Neural cell (in vitro differentiated cells): ENCODE measurements around the gene MPPED2. TPM values are rescaled to one million over a fixed set of nuclear protein-coding genes. Genes with fewer than 3 reads are reported as not detected.

ENCODE experiments used
- H2AFZ ChIP-seq: fragments of 200-600, 300-800 bp; sonication (generic), shearing (Covaris generic); 2 replicates; pipeline ENCODE4 v1.6.0; 2014; ENCODE audit warnings: low read depth, mild to moderate bottlenecking, antibody characterized with exemption, low read length, moderate library complexity
- H3F3A ChIP-seq: fragments of 200-600 bp; shearing (Covaris generic); 2 replicates; pipeline ENCODE4 v1.6.1; 2016; ENCODE audit warnings: mild to moderate bottlenecking, moderate library complexity, mixed read lengths, antibody characterized with exemption, low read length; ENCODE audit not compliant: insufficient read depth, poor library complexity, severe bottlenecking
- H3K27ac ChIP-seq: fragments of 200-600, 300-800 bp; sonication (generic), shearing (Covaris generic); 2 replicates; pipeline ENCODE4 v1.5.1; 2014; ENCODE audit warnings: mild to moderate bottlenecking, low read length, moderate library complexity
- H3K27me3 ChIP-seq: fragments of 300-800, 200-600 bp; sonication (generic), shearing (Covaris generic); 2 replicates; pipeline ENCODE4 v1.6.0; 2014; ENCODE audit warnings: mild to moderate bottlenecking, low read depth, low read length, moderate library complexity; ENCODE audit not compliant: insufficient read depth
- H3K36me3 ChIP-seq: fragments of 300-800, 200-600 bp; sonication (generic), shearing (Covaris generic); 2 replicates; pipeline ENCODE4 v1.5.1; 2014; ENCODE audit warnings: mild to moderate bottlenecking, antibody characterized with exemption, low read length, moderate library complexity; ENCODE audit not compliant: insufficient read depth
- H3K4me2 ChIP-seq: fragments of 300-800, 200-600 bp; sonication (generic), shearing (Covaris generic); 2 replicates; pipeline ENCODE4 v1.6.0; 2014; ENCODE audit warnings: mild to moderate bottlenecking, low read length
- H3K4me3 ChIP-seq: fragments of 300-800, 200-600 bp; sonication (generic), shearing (Covaris generic); 2 replicates; pipeline ENCODE4 v1.5.1; 2014; ENCODE audit warnings: mild to moderate bottlenecking, low read length, moderate library complexity
- H3K79me2 ChIP-seq: fragments of 200-600 bp; shearing (Covaris generic); replicated peaks from 2 replicates; pipeline ENCODE4 v1.6.0; 2014; ENCODE audit warnings: mild to moderate bottlenecking, low read length, moderate library complexity; ENCODE audit not compliant: insufficient read depth
- H3K9ac ChIP-seq: fragments of 300-800, 200-600 bp; sonication (generic), shearing (Covaris generic); 2 replicates; pipeline ENCODE4 v1.6.1; 2016; ENCODE audit warnings: mild to moderate bottlenecking, low read length, mixed read lengths
- H3K9me2 ChIP-seq: fragments of 200-600 bp; shearing (Covaris generic); 2 replicates; pipeline ENCODE4 v1.6.1; 2016; ENCODE audit warnings: mild to moderate bottlenecking, low read length, mixed read lengths; ENCODE audit not compliant: insufficient read depth
- H3K9me3 ChIP-seq: fragments of 200-600, 300-800 bp; sonication (generic), shearing (Covaris generic); 2 replicates; pipeline ENCODE4 v1.6.1; 2016; ENCODE audit warnings: mild to moderate bottlenecking, mixed run types, low read length, moderate library complexity, mixed read lengths
- H4K20me1 ChIP-seq: fragments of 200-600 bp; shearing (Covaris generic); 2 replicates; pipeline ENCODE4 v1.6.1; 2016; ENCODE audit warnings: mild to moderate bottlenecking, mixed run types; ENCODE audit not compliant: insufficient read depth
- CTCF ChIP-seq: fragments of 450-650 bp; IDR thresholded peaks from 2 replicates; pipeline ENCODE4 v1.5.1; 2014; ENCODE audit warnings: antibody characterized with exemption, mild to moderate bottlenecking, moderate library complexity; ENCODE audit not compliant: poor library complexity, severe bottlenecking
- EP300 ChIP-seq: fragments of 450-650 bp; conservative IDR thresholded peaks from 2 replicates; pipeline ENCODE4 v1.6.1; 2014; ENCODE audit warnings: antibody characterized with exemption, mild to moderate bottlenecking, moderate library complexity; ENCODE audit not compliant: poor library complexity, severe bottlenecking
- EZH2 ChIP-seq: fragments of 200-600, 300-800 bp; shearing (Covaris generic), sonication (generic); IDR thresholded peaks from 2 replicates; pipeline ENCODE4 v1.6.1; 2014; ENCODE audit warnings: antibody characterized with exemption, low read length, borderline replicate concordance, mild to moderate bottlenecking; ENCODE audit not compliant: insufficient read depth, poor library complexity, severe bottlenecking
- MXI1 ChIP-seq: fragments of 450-650 bp; conservative IDR thresholded peaks from 2 replicates; pipeline ENCODE4 v1.6.1; 2014; ENCODE audit warnings: antibody characterized with exemption, mild to moderate bottlenecking; ENCODE audit not compliant: poor library complexity, severe bottlenecking
- POLR2AphosphoS5 ChIP-seq: IDR thresholded peaks from 2 replicates; pipeline ENCODE4 v1.6.1; 2012
- RAD21 ChIP-seq: fragments of 450-650 bp; conservative IDR thresholded peaks from 2 replicates; pipeline ENCODE4 v1.6.1; 2014; ENCODE audit warnings: antibody characterized with exemption, mild to moderate bottlenecking, moderate library complexity
- REST ChIP-seq: IDR thresholded peaks from 2 replicates; pipeline ENCODE4 v1.6.1; 2012; ENCODE audit warnings: borderline replicate concordance
- SMC3 ChIP-seq: fragments of 450-650 bp; conservative IDR thresholded peaks from 2 replicates; pipeline ENCODE4 v1.6.1; 2014; ENCODE audit warnings: antibody characterized with exemption, mild to moderate bottlenecking, moderate library complexity; ENCODE audit not compliant: poor library complexity
- TAF1 ChIP-seq: IDR thresholded peaks from 2 replicates; pipeline ENCODE4 v1.6.1; 2012; ENCODE audit warnings: low read depth
- polyA plus RNA-seq: library from polyadenylated mRNA; depleted of rRNA; stranded (reverse); fragments of >200 nt; gene quantifications from 2 replicates; pipeline ENCODE4 v1.2.3, GENCODE V29; 2014

Gene MPPED2
- polyA plus RNA-seq, 1 donor from 2014 or later: 99.7 TPM

- Histone ChIP-seq H2AFZ (no peak overlapping the region), H3F3A (peaks cover 6% of the 10 kb centered on the region), H3K27ac (peak overlapping the region; percentile 35), H3K27me3 (no peaks in the 10 kb centered on the region), H3K9ac (peak overlapping the region; percentile 98), H4K20me1 (no peaks in the 10 kb centered on the region), H3K36me3 (peaks cover 16% of the 10 kb centered on the region), H3K4me2 (peak overlapping the region; percentile 85), H3K79me2 (peaks cover 85% of the 10 kb centered on the region), H3K9me2 (no peaks in the 10 kb centered on the region), H3K9me3 (peaks cover 4% of the 10 kb centered on the region), H3K4me3 (peak overlapping the region; percentile 89)
- TF ChIP-seq RAD21: no peak
- TF ChIP-seq REST: no peak
- TF ChIP-seq CTCF: no peak
- TF ChIP-seq TAF1: no peak
- no peak for TF ChIP-seq EZH2
- no peak for TF ChIP-seq POLR2AphosphoS5
- no peak for TF ChIP-seq MXI1
- TF ChIP-seq SMC3: no peak
- TF ChIP-seq EP300: no peak
These were observed 3.4 kb downstream of the MPPED2 start for GRCh38 chr11:30582726-30583125.

- Histone ChIP-seq H3K79me2 (peaks cover 84% of the 10 kb centered on the region), H3K9ac (peak overlapping the region; percentile 7), H3K27ac (peak overlapping the region; percentile 35), H3K4me2 (peak overlapping the region; percentile 85), H3K9me3 (peaks cover 4% of the 10 kb centered on the region), H3K27me3 (no peaks in the 10 kb centered on the region), H3K9me2 (no peaks in the 10 kb centered on the region), H3F3A (peaks cover 6% of the 10 kb centered on the region), H2AFZ (no peak overlapping the region), H3K4me3 (peak overlapping the region; percentile 89), H3K36me3 (peaks cover 23% of the 10 kb centered on the region), H4K20me1 (no peaks in the 10 kb centered on the region)
- TF ChIP-seq EZH2: no peak
- no peak for TF ChIP-seq REST
- TF ChIP-seq RAD21: no peak
- TF ChIP-seq POLR2AphosphoS5: no peak
- no peak for TF ChIP-seq SMC3
- no peak for TF ChIP-seq TAF1
- TF ChIP-seq CTCF: no peak
- TF ChIP-seq EP300: no peak
- no peak for TF ChIP-seq MXI1
These were observed 4.5 kb downstream of the MPPED2 start for GRCh38 chr11:30581675-30582074.
